ENCODE results near the gene GGN.

DNA sequence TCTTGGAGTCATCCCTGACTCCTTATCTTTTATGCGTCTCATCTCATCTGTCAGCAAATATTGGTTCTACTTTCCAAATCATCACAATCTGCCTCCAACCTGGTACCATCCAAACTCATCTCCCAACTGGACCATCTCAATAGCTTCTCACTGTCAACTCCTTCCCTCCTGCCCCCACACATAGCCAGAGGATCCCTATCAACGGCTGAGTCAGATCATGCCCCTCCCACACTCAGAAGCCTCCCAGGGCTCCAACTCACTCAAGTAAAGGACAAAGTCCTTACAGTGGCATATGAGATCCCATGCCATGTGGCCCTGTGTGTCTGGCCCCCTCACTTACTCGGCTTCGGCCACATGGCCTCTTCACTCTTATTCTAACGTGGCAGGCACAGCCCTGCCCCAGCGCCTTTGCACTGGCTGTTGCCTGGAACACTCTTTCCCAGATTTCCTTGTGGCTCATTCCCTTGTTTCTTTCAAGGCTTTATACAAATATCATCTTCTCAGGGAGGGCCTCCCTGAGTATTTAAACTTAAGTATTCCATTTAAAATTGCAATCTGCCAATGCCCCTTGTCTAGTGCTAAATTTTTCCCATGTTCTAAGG lies 5.0 kb upstream of the GGN start:
- TF ChIP-seq, protein P1, sequence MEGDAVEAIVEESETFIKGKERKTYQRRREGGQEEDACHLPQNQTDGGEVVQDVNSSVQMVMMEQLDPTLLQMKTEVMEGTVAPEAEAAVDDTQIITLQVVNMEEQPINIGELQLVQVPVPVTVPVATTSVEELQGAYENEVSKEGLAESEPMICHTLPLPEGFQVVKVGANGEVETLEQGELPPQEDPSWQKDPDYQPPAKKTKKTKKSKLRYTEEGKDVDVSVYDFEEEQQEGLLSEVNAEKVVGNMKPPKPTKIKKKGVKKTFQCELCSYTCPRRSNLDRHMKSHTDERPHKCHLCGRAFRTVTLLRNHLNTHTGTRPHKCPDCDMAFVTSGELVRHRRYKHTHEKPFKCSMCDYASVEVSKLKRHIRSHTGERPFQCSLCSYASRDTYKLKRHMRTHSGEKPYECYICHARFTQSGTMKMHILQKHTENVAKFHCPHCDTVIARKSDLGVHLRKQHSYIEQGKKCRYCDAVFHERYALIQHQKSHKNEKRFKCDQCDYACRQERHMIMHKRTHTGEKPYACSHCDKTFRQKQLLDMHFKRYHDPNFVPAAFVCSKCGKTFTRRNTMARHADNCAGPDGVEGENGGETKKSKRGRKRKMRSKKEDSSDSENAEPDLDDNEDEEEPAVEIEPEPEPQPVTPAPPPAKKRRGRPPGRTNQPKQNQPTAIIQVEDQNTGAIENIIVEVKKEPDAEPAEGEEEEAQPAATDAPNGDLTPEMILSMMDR (IDR thresholded peaks at IDR 0.05): no peak
- TF ChIP-seq EP300 (IDR thresholded peaks at IDR 0.05; ENCODE audit: borderline replicate concordance in 1 of 2, low read depth in 1 of 2, low read length in 1 of 2): no peak

All from SK-N-SH (cell line).